ENCODE measurements around the gene TEDC2. TPM values are rescaled to one million over a fixed set of nuclear protein-coding genes. Genes with fewer than 3 reads are reported as not detected.
A peak's percentile ranks its signal among the peaks of the same experiment; 100 is the strongest.

TEDC2 gene
- polyA plus RNA-seq, 1 of the 3 experiments (the other 2 are of a cell fraction) = 15.6 TPM

- TF ChIP-seq, protein P1, sequence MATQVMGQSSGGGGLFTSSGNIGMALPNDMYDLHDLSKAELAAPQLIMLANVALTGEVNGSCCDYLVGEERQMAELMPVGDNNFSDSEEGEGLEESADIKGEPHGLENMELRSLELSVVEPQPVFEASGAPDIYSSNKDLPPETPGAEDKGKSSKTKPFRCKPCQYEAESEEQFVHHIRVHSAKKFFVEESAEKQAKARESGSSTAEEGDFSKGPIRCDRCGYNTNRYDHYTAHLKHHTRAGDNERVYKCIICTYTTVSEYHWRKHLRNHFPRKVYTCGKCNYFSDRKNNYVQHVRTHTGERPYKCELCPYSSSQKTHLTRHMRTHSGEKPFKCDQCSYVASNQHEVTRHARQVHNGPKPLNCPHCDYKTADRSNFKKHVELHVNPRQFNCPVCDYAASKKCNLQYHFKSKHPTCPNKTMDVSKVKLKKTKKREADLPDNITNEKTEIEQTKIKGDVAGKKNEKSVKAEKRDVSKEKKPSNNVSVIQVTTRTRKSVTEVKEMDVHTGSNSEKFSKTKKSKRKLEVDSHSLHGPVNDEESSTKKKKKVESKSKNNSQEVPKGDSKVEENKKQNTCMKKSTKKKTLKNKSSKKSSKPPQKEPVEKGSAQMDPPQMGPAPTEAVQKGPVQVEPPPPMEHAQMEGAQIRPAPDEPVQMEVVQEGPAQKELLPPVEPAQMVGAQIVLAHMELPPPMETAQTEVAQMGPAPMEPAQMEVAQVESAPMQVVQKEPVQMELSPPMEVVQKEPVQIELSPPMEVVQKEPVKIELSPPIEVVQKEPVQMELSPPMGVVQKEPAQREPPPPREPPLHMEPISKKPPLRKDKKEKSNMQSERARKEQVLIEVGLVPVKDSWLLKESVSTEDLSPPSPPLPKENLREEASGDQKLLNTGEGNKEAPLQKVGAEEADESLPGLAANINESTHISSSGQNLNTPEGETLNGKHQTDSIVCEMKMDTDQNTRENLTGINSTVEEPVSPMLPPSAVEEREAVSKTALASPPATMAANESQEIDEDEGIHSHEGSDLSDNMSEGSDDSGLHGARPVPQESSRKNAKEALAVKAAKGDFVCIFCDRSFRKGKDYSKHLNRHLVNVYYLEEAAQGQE (IDR thresholded peaks at IDR 0.05; ENCODE audit: low read depth, low read length) = no peak
- no peak for TF ChIP-seq RXRA (IDR thresholded peaks at IDR 0.05; ENCODE audit: borderline replicate concordance, low read depth)
Observed at GRCh38 chr16:2427526-2427925, 32.4 kb upstream of the TEDC2 start (continued).

DNA sequence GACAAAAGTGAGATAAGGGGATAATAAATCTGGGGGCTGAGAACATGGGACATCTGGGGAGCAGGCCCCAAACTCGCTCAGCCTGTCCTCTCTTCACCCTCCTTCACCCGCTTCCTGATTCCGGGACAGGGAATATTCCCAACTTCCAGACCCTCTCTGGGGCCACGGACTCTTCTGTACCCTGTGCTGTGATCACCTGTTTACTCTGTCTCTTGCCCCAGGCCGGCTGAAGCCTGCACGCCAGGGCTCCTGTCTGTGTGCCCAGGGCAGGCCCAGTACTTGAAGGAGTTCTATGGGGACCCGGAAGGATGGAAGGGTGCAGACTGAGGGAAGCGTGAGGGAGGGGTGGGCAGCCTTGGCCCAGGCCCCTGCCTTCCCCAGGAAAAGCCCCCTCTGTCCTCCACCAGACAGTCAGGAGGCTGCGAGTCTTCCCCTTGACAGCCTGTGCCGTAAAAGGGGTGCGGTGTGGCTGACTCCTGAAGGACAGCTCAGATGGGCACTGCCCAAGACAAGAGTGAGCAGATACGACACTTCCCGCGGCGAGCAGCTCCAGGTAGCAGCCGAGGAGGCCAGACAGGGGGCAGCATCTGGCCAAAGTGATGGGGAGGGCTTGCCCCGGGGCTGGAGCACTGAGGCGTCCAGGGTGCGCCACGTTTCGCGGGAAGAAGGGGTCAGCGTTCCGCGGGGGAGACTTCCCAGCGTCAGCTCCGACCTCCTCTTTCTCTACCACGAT is 31.7 kb upstream of the TEDC2 start:
- Histone ChIP-seq H3K9me2 (no peaks in the 10 kb centered on the region), H3K36me3 (replicated peaks in 1 of 2; ENCODE audit: control insufficient read depth in 1 of 2, insufficient read depth in 2 of 2, low read length in 1 of 2) (peaks cover 4 to 11% of the 10 kb centered on the region in 2 experiments), H3K9me3 (no peaks in the 10 kb centered on the region), H3K4me3 (ENCODE audit: low read depth in 2 of 2, low read length in 1 of 2) (peak overlapping the region; percentile 84 to 89), H3K27ac (ENCODE audit: low read depth in 2 of 2, low read length in 1 of 2) (peak overlapping the region in 1 of 2 experiments; percentile 86; a peak in 2 of 4 replicates), H3K79me2 (ENCODE audit: insufficient read depth) (peaks cover 39% of the 10 kb centered on the region), H3K4me1 (ENCODE audit: control insufficient read depth in 1 of 2, insufficient read depth in 2 of 2, low read depth in 1 of 2, low read length in 1 of 2) (peaks cover 10 to 31% of the 10 kb centered on the region in 2 experiments), H3K27me3 (ENCODE audit: insufficient read depth) (no peaks in the 10 kb centered on the region), H4K20me1 (ENCODE audit: insufficient read depth) (peaks cover 12% of the 10 kb centered on the region; the same call in 1 of the 2 replicates), H3F3A (replicated peaks; ENCODE audit: insufficient read depth) (no peaks in the 10 kb centered on the region), H3K4me2 (peak overlapping the region; percentile 80), H2AFZ (ENCODE audit: low read depth) (peak overlapping the region; percentile 96; the same call in 1 of the 2 replicates), H3K9ac (peak overlapping the region; percentile 77)
- 96% methylated on average over 7 of the region's 28 CpGs for WGBS (ENCODE audit: low lambda C conversion rate)
- ChIA-PET POLR2A (interaction anchor here (1.4 to 2.1 kb wide), 2 partner anchors 55 to 88 kb away, joined by 3 to 7 read pairs; partner anchors contain the start of gene ABCA3), CTCF (interaction anchor here (0.8 to 3.2 kb wide), 14 partner anchors 10 to 160 kb away, joined by 3 to 45 read pairs (median 4); partner anchors contain the start of genes ABCA3, ATP6V0C and TEDC2)
- peak; percentile 68 for DNase-seq
- TF ChIP-seq, protein P2, sequence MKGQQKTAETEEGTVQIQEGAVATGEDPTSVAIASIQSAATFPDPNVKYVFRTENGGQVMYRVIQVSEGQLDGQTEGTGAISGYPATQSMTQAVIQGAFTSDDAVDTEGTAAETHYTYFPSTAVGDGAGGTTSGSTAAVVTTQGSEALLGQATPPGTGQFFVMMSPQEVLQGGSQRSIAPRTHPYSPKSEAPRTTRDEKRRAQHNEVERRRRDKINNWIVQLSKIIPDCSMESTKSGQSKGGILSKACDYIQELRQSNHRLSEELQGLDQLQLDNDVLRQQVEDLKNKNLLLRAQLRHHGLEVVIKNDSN (IDR thresholded peaks at IDR 0.05; ENCODE audit: borderline replicate concordance, low read depth) = no peak
- TF ChIP-seq RFX5 (IDR thresholded peaks at IDR 0.05; ENCODE audit: low read length) = no peak
- TF ChIP-seq, protein P3, sequence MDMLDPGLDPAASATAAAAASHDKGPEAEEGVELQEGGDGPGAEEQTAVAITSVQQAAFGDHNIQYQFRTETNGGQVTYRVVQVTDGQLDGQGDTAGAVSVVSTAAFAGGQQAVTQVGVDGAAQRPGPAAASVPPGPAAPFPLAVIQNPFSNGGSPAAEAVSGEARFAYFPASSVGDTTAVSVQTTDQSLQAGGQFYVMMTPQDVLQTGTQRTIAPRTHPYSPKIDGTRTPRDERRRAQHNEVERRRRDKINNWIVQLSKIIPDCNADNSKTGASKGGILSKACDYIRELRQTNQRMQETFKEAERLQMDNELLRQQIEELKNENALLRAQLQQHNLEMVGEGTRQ (IDR thresholded peaks at IDR 0.05; ENCODE audit: borderline replicate concordance, low read depth, low read length) = no peak
- TF ChIP-seq GABPA (IDR thresholded peaks at IDR 0.05; ENCODE audit: low read depth) = no peak
- no peak for TF ChIP-seq TCF12 (IDR thresholded peaks at IDR 0.05)
- no peak for TF ChIP-seq EP300 (IDR thresholded peaks at IDR 0.05; ENCODE audit: borderline replicate concordance in 1 of 2, low read depth in 1 of 2, low read length in 1 of 2)
- no peak for TF ChIP-seq FOSL2 (IDR thresholded peaks at IDR 0.05; ENCODE audit: borderline replicate concordance, low read depth)
- no peak for TF ChIP-seq FOXM1 (IDR thresholded peaks at IDR 0.05; ENCODE audit: low read depth)
- no peak; the same call in 1 of the 2 replicates for TF ChIP-seq SMC3 (IDR thresholded peaks at IDR 0.05; ENCODE audit: low read depth, low read length)
- no peak for TF ChIP-seq FOXJ3 (CRISPR knock-in tag; IDR thresholded peaks at IDR 0.05)
